HEK293T (cell line): Measurements from ENCODE around the gene SPINT3.

Experiments used
- CTCF ChIA-PET: fragments of 350-600 bp; formaldehyde crosslinking; extraction: SDS; loops from one replicate; lab custom pipeline; 2021; ENCODE audit warnings: antibody characterized with exemption, inconsistent platforms; lab: Yijun Ruan, JAX
- POLR2A ChIA-PET: fragments of 350-600 bp; formaldehyde crosslinking; extraction: SDS; loops from one replicate; lab custom pipeline; 2020; ENCODE audit warnings: antibody characterized with exemption, inconsistent platforms; lab: Yijun Ruan, JAX
- DNase-seq: peaks from one replicate; pipeline ENCODE4 v3.0.0; 2012; ENCODE audit warnings: mixed read lengths; ENCODE audit errors: extremely low spot score
- ARNT ChIP-seq: fragments of 450-650 bp; IDR thresholded peaks from 2 replicates; pipeline ENCODE4 v1.6.1; 2017; ENCODE audit warnings: mild to moderate bottlenecking
- BHLHE40 ChIP-seq: fragments of 450-650 bp; IDR thresholded peaks from 2 replicates; pipeline ENCODE4 v1.6.1; 2016; ENCODE audit warnings: mild to moderate bottlenecking, moderate library complexity, borderline replicate concordance
- CTBP1 ChIP-seq: fragments of 450-650 bp; IDR thresholded peaks from 2 replicates; pipeline ENCODE4 v1.6.1; 2016; ENCODE audit warnings: borderline replicate concordance
- ELF4 ChIP-seq: fragments of 450-650 bp; IDR thresholded peaks from 2 replicates; pipeline ENCODE4 v1.6.1; 2017; ENCODE audit warnings: antibody characterized with exemption
- FOXA1 ChIP-seq: fragments of 450-650 bp; IDR thresholded peaks from 2 replicates; pipeline ENCODE4 v1.6.1; 2016; ENCODE audit warnings: mild to moderate bottlenecking
- FOXK2 ChIP-seq: fragments of 450-650 bp; IDR thresholded peaks from 2 replicates; pipeline ENCODE4 v1.6.1; 2016; ENCODE audit warnings: mild to moderate bottlenecking
- FOXM1 ChIP-seq: fragments of 450-650 bp; IDR thresholded peaks from 2 replicates; pipeline ENCODE4 v1.6.1; 2017; ENCODE audit warnings: mild to moderate bottlenecking, borderline replicate concordance
- HDGF ChIP-seq: fragments of 450-650 bp; IDR thresholded peaks from 2 replicates; pipeline ENCODE4 v1.6.1; 2017; ENCODE audit warnings: antibody characterized with exemption, borderline replicate concordance
- L3MBTL2 ChIP-seq: fragments of 450-650 bp; conservative IDR thresholded peaks from 2 replicates; pipeline ENCODE4 v1.6.1; 2016; ENCODE audit warnings: mild to moderate bottlenecking
- LEF1 ChIP-seq: fragments of 450-650 bp; IDR thresholded peaks from 2 replicates; pipeline ENCODE4 v1.6.1; 2017; ENCODE audit warnings: mild to moderate bottlenecking, borderline replicate concordance
- NFRKB ChIP-seq: fragments of 450-650 bp; IDR thresholded peaks from 2 replicates; pipeline ENCODE4 v1.6.1; 2016; ENCODE audit warnings: mild to moderate bottlenecking, moderate library complexity
- SP1 ChIP-seq: fragments of 450-650 bp; IDR thresholded peaks from 2 replicates; pipeline ENCODE4 v1.6.1; 2017
- SUZ12 ChIP-seq: fragments of 450-650 bp; IDR thresholded peaks from 2 replicates; pipeline ENCODE4 v1.6.1; 2016; ENCODE audit warnings: mild to moderate bottlenecking
- TARDBP ChIP-seq: fragments of 450-650 bp; IDR thresholded peaks from 2 replicates; pipeline ENCODE4 v1.6.1; 2016
- ZNF384 ChIP-seq: fragments of 450-650 bp; IDR thresholded peaks from 2 replicates; pipeline ENCODE4 v1.6.1; 2016
- TF ChIP-seq, protein P1 (sequence below): fragments of 450-650 bp; IDR thresholded peaks from 2 replicates; pipeline ENCODE4 v1.6.1; 2016

The SPINT3 gene

DNA sequence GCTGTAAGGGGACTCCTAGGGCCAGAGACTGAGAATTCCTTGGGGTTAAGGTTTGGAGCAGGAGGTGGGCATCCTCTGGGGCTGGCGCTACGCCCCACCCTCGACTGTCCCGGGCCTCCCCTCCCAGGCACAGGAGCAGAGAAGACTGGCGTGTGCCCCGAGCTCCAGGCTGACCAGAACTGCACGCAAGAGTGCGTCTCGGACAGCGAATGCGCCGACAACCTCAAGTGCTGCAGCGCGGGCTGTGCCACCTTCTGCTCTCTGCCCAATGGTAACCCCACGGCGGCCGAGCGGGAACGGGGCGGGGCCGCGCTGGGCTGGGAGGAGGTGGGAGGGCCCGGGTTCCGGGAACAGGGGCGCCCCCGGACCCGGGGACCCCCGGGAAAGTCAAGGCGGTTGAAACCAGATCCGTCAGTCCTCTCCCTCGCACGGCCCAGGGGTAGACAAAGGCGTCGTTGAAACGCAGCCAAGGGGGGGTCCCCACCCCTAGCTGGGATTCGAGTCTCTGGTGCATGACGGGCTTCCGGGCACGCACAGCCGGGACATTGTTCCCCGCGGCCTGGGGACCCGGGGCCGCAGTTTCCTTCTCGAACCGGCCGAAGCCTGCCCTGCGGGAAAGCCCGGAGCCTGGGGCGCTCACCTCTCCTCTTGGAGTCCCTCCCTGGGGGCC is 45.0 kb downstream of the SPINT3 start:
- TF ChIP-seq SP1, result no peak
- no peak for TF ChIP-seq LEF1
- TF ChIP-seq NFRKB, result no peak
- TF ChIP-seq HDGF, result no peak
- TF ChIP-seq FOXM1, result no peak
- TF ChIP-seq ZNF384, result no peak
- TF ChIP-seq, protein P1, sequence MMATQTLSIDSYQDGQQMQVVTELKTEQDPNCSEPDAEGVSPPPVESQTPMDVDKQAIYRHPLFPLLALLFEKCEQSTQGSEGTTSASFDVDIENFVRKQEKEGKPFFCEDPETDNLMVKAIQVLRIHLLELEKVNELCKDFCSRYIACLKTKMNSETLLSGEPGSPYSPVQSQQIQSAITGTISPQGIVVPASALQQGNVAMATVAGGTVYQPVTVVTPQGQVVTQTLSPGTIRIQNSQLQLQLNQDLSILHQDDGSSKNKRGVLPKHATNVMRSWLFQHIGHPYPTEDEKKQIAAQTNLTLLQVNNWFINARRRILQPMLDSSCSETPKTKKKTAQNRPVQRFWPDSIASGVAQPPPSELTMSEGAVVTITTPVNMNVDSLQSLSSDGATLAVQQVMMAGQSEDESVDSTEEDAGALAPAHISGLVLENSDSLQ, result no peak
- no peak for TF ChIP-seq BHLHE40
- TF ChIP-seq TARDBP, result no peak
- TF ChIP-seq FOXA1, result no peak
- no peak for TF ChIP-seq FOXK2
- no peak for TF ChIP-seq ARNT
- TF ChIP-seq SUZ12, result no peak
- TF ChIP-seq ELF4, result no peak
- no peak for TF ChIP-seq CTBP1
- no peak for TF ChIP-seq L3MBTL2
- ChIA-PET CTCF (no interaction called here), POLR2A (no interaction called here)
- DNase-seq, result no peak

DNA sequence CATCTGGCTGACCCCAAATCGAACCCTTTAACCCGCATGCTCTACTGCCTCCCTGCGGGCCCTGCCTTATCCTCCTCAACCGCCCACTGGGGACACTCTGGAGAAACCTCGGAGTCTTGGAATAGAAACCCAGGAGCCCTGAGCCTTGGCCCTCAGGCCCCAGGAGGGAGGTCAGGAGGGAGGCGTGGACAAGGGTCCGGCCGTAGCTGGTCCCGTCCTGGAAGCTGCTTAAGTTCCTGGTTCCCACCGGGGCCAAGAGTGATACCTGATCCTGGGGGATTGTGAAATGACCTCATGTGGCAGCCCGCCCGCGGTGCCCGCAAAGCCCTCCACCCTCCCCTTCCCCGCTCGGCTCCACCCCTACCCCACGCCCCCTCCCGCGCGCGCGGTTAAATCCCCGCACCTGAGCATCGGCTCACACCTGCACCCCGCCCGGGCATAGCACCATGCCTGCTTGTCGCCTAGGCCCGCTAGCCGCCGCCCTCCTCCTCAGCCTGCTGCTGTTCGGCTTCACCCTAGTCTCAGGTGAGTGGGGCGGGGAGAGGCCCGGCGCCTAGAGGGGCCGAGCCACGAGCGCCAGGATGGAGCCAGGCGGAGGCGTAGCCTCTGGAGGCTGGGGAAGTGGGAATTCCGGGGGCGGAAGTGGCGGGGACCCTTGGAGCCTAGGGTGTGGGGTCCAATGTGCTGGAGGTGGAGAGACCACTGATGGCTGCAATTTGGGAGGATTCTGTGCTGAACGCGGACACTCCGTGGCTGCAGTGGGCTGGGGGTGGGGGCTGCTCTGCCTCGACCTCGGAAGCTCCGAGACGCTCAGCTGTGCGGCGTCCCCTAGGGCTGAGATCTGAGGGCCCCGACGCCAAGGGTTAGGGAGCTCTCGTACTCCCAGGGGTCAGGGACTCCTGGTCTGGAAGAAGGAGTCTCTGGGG is 45.8 kb downstream of the SPINT3 start, which contains the start of gene WFDC2:
Gene WFDC2 (plus strand): TSS at position 418 of the 926 bp plus-strand sequence. CDS start 29 bp downstream, at position 447.
- no peak for TF ChIP-seq HDGF
- DNase-seq, result no peak
- ChIA-PET POLR2A (no interaction called here), CTCF (no interaction called here)

DNA sequence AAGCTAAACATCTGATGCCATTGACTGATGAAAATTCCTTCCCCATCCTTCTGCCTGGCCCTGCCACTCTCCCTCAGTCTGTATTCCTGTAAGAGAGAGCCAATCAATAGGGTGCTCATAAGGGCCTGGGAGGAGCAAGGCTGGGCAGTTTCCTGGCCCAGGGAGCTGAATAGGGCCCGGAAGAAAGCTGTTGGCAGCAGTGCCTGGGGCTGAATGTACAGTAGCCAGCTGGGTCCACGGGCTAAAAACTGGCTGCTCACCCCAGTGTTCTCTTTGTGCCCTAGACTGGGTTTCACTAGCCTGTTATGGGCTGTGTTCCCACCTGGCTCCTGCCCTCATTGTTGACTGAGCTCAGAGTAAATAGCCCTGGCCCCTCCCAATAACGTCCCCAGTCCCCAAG is 47.6 kb downstream of the SPINT3 start:
- POLR2A ChIA-PET, result no interaction called here
- no peak for TF ChIP-seq FOXA1
- no peak for TF ChIP-seq ELF4
- TF ChIP-seq BHLHE40, result no peak
- no peak for TF ChIP-seq TARDBP
- TF ChIP-seq HDGF, result no peak
- TF ChIP-seq ZNF384, result no peak
- TF ChIP-seq L3MBTL2, result no peak
- TF ChIP-seq ARNT, result no peak
- no peak for DNase-seq
- CTCF ChIA-PET, result interaction anchor here (0.6 to 1.3 kb wide), 3 partner anchors 18 to 305 kb away, joined by 3 to 4 read pairs (median 4); no protein-coding TSS in a partner anchor

DNA sequence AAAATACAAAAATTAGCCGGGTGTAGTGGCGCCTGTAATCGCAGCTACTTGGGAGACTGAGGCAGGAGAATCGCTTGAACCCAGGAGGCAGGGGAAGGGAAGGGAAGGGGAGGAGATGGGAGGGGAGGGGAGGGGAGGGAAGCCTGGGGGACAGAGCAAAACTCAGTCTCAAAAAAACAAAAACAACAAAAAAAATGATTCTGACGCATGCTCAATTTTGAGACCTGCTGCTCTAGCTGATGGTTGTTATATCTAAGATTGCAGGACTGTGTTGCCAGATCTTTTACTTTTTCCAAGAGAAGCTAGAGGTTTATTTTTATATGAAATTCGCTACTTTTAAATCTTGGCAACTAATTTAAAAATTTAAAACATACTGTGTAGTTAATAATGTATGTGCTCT is 48.2 kb downstream of the SPINT3 start:
- ChIA-PET POLR2A (no interaction called here), CTCF (interaction anchor here (1.3 kb wide), 1 partner anchor 304 kb away, joined by 3 read pairs; no protein-coding TSS in a partner anchor)
- DNase-seq, result no peak
- TF ChIP-seq FOXM1, result no peak
- TF ChIP-seq L3MBTL2, result no peak
- no peak for TF ChIP-seq SP1
- TF ChIP-seq NFRKB, result no peak
- TF ChIP-seq ARNT, result no peak
- TF ChIP-seq ZNF384, result no peak
- no peak for TF ChIP-seq FOXK2
- TF ChIP-seq CTBP1, result no peak
- TF ChIP-seq, protein P1, result no peak
- TF ChIP-seq LEF1, result no peak

DNA sequence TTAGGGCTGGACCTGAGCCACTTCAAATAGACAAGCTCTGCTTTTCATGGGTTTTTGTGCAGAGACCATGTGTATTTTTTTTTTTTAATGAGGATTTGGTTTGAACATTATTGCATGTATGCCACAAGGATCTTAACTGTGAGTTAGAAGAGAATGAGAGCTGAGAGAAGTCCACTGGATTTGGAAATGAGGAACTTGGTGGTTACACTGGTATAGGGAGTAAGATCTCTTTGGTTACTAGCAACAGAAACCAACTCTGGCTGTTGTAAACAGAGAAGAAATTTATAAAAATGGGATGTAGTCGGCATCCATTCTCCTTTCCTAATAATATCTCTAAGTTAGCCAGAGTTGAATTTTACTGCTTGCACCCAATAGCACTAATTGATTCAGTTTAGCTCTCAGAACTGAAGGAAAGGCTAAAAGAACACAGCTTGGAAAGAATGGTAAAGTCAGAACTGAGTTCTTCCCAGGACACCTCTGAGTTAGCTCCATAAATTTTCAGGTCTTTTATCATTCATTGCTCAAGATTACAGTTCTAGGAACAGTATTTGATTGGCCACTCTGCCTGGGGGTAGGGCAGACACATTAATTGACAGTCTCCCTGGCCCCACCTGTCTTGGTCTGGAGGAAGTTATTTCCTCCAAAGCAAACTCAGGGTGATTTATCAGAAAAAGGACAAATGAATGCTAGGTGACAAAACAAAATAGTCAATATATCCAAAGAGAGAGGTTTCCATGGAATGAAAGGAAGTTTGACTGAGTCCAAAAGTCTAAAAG is 49.7 kb downstream of the SPINT3 start:
- DNase-seq, result no peak
- ChIA-PET POLR2A (no interaction called here), CTCF (interaction anchor here (0.9 to 1.5 kb wide), 3 partner anchors 16 to 143 kb away, joined by 3 to 6 read pairs (median 5); no protein-coding TSS in a partner anchor)
- TF ChIP-seq L3MBTL2 (no peak), BHLHE40 (no peak), ARNT (no peak), NFRKB (no peak), FOXK2 (no peak), ELF4 (no peak), ZNF384 (no peak), FOXM1 (no peak), CTBP1 (no peak), LEF1 (no peak)
- TF ChIP-seq, protein P1, result no peak
